Mesendoderm (in vitro differentiated cells): ENCODE data around the gene SULT2B1.
A peak's percentile ranks its signal among the peaks of the same experiment; 100 is the strongest.

ENCODE experiments used
- DNase-seq: peaks from one replicate; pipeline ENCODE4 v3.0.0; 2013
- H2AK5ac ChIP-seq: 2 replicates; pipeline ENCODE4 v1.6.1; 2013; ENCODE audit warnings: low read length, inconsistent platforms
- H2BK120ac ChIP-seq: 2 replicates; pipeline ENCODE4 v1.6.1; 2013; ENCODE audit warnings: low read depth, mild to moderate bottlenecking, low read length, moderate library complexity, mixed read lengths
- H2BK15ac ChIP-seq: replicated peaks from 2 replicates; pipeline ENCODE4 v1.6.1; 2013; ENCODE audit warnings: low read depth, mild to moderate bottlenecking, moderate library complexity
- H2BK5ac ChIP-seq: 2 replicates; pipeline ENCODE4 v1.6.1; 2013; ENCODE audit warnings: low read length, inconsistent platforms
- H3K18ac ChIP-seq: 2 replicates; pipeline ENCODE4 v1.6.1; 2013; ENCODE audit warnings: mild to moderate bottlenecking, low read length, mixed read lengths
- H3K23ac ChIP-seq: one replicate; pipeline ENCODE4 v1.6.1; 2013; ENCODE audit warnings: low read length
- H3K27ac ChIP-seq: 2 replicates; pipeline ENCODE4 v1.5.1; 2013; ENCODE audit warnings: low read depth, mild to moderate bottlenecking, inconsistent platforms, low read length, moderate library complexity
- H3K27me3 ChIP-seq: 2 replicates; pipeline ENCODE4 v1.6.1; 2013; ENCODE audit warnings: low read length, control low read depth, mild to moderate bottlenecking, inconsistent platforms; ENCODE audit not compliant: insufficient read depth, poor library complexity
- H3K36me3 ChIP-seq: 2 replicates; pipeline ENCODE4 v1.6.1; 2013; ENCODE audit warnings: low read length, inconsistent platforms; ENCODE audit not compliant: control insufficient read depth, insufficient read depth
- H3K4ac ChIP-seq: one replicate; pipeline ENCODE4 v1.6.1; 2013; ENCODE audit warnings: low read depth, mild to moderate bottlenecking, low read length, moderate library complexity
- H3K4me1 ChIP-seq: 2 replicates; pipeline ENCODE4 v1.6.1; 2013; ENCODE audit warnings: low read depth, low read length, inconsistent platforms; ENCODE audit not compliant: control insufficient read depth
- H3K4me2 ChIP-seq: 2 replicates; pipeline ENCODE4 v1.6.1; 2013; ENCODE audit warnings: low read length
- H3K4me3 ChIP-seq: 2 replicates; pipeline ENCODE4 v1.5.1; 2013; ENCODE audit warnings: mild to moderate bottlenecking, low read length
- H3K56ac ChIP-seq: one replicate; pipeline ENCODE4 v1.6.1; 2013; ENCODE audit warnings: low read length
- H3K79me1 ChIP-seq: 2 replicates; pipeline ENCODE4 v1.6.1; 2013; ENCODE audit warnings: low read length, inconsistent platforms
- H3K79me2 ChIP-seq: 2 replicates; pipeline ENCODE4 v1.6.1; 2013; ENCODE audit warnings: mild to moderate bottlenecking, low read length; ENCODE audit not compliant: control insufficient read depth, insufficient read depth
- H3K9ac ChIP-seq: 2 replicates; pipeline ENCODE4 v1.6.1; 2013; ENCODE audit warnings: low read length, inconsistent platforms
- H4K5ac ChIP-seq: one replicate; pipeline ENCODE4 v1.6.1; 2013; ENCODE audit warnings: low read length
- H4K8ac ChIP-seq: one replicate; pipeline ENCODE4 v1.6.1; 2013; ENCODE audit warnings: low read depth, mild to moderate bottlenecking, control low read depth, low read length, moderate library complexity
- WGBS: extraction: QIAGEN DNeasy Blood & Tissue Kit; methylation state at CpG from one replicate; pipeline ENCODE4 v1.1.7; 2013; ENCODE audit warnings: low lambda C conversion rate, missing lambda C conversion rate; ENCODE audit not compliant: insufficient coverage; ENCODE audit errors: extremely low coverage; 5-methylcytosine and 5-hydroxymethylcytosine counted together

The SULT2B1 gene

DNA sequence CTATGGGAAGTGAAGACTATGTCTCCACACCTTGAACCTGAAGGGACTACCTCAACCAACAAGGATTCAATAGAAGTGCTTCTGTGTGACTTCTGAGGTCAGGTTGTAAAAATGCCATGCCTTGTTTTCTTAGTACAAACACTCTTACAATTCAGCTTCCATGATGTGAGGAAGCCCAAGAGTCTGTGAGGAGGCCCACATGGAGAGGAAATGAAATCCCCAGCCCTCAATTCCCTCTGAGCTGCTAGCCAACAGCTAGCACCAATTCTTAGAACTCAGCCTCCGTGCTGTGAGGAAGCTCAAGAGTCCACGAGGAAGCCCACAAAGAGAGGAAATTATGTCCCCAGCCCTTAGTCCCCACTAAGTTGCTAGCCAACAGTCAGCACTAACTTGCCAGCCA, 27.8 kb upstream of the SULT2B1 start:
- Histone ChIP-seq H4K8ac (no peak overlapping the region), H3K4me3 (no peak overlapping the region), H3K27me3 (no peaks in the 10 kb centered on the region), H3K79me2 (no peaks in the 10 kb centered on the region), H3K56ac (no peak overlapping the region), H2BK15ac (no peak overlapping the region), H4K5ac (no peak overlapping the region), H2BK120ac (no peak overlapping the region), H3K9ac (no peak overlapping the region), H3K36me3 (no peaks in the 10 kb centered on the region), H3K27ac (no peak overlapping the region), H2BK5ac (no peak overlapping the region), H3K4me2 (no peak overlapping the region), H3K18ac (no peak overlapping the region), H3K4ac (no peak overlapping the region), H2AK5ac (no peak overlapping the region), H3K79me1 (no peaks in the 10 kb centered on the region), H3K4me1 (no peaks in the 10 kb centered on the region), H3K23ac (no peak overlapping the region)
- DNase-seq, result no peak
- WGBS, result no CpG with 5 or more reads among the region's 2 CpGs

GRCh38 chr19:48524732-48525131, 27.2 kb upstream of the SULT2B1 start:
- Histone ChIP-seq H3K4me2 (no peak overlapping the region), H2BK120ac (no peak overlapping the region), H3K18ac (no peak overlapping the region), H3K4me3 (no peak overlapping the region), H3K4ac (no peak overlapping the region), H3K23ac (no peak overlapping the region), H3K27me3 (no peaks in the 10 kb centered on the region), H3K4me1 (no peaks in the 10 kb centered on the region), H2BK15ac (no peak overlapping the region), H2AK5ac (no peak overlapping the region), H3K9ac (no peak overlapping the region), H2BK5ac (no peak overlapping the region), H3K79me2 (no peaks in the 10 kb centered on the region), H3K79me1 (no peaks in the 10 kb centered on the region), H3K27ac (no peak overlapping the region), H3K36me3 (no peaks in the 10 kb centered on the region), H4K5ac (no peak overlapping the region), H3K56ac (no peak overlapping the region), H4K8ac (no peak overlapping the region)
- no peak for DNase-seq
- WGBS, result no CpG with 5 or more reads among the region's 5 CpGs

GRCh38 chr19:48529156-48529555, 22.8 kb upstream of the SULT2B1 start:
- H3K4me1 ChIP-seq, result no peaks in the 10 kb centered on the region
- no peaks in the 10 kb centered on the region for H3K36me3 ChIP-seq
- peak; percentile 49 for DNase-seq
- H3K56ac ChIP-seq, result no peak overlapping the region
- H3K4me3 ChIP-seq, result no peak overlapping the region
- no peaks in the 10 kb centered on the region for H3K79me2 ChIP-seq
- H3K18ac ChIP-seq, result no peak overlapping the region
- H3K9ac ChIP-seq, result no peak overlapping the region
- no peak overlapping the region for H2BK5ac ChIP-seq
- no peaks in the 10 kb centered on the region for H3K27me3 ChIP-seq
- no peak overlapping the region for H3K27ac ChIP-seq
- H2BK120ac ChIP-seq, result no peak overlapping the region
- H3K79me1 ChIP-seq, result no peaks in the 10 kb centered on the region
- H2AK5ac ChIP-seq, result no peak overlapping the region
- H4K8ac ChIP-seq, result no peak overlapping the region
- no peak overlapping the region for H3K23ac ChIP-seq
- no peak overlapping the region for H2BK15ac ChIP-seq
- no peak overlapping the region for H3K4ac ChIP-seq
- no peak overlapping the region for H3K4me2 ChIP-seq
- H4K5ac ChIP-seq, result no peak overlapping the region
- WGBS, result no CpG with 5 or more reads among the region's 4 CpGs

DNA sequence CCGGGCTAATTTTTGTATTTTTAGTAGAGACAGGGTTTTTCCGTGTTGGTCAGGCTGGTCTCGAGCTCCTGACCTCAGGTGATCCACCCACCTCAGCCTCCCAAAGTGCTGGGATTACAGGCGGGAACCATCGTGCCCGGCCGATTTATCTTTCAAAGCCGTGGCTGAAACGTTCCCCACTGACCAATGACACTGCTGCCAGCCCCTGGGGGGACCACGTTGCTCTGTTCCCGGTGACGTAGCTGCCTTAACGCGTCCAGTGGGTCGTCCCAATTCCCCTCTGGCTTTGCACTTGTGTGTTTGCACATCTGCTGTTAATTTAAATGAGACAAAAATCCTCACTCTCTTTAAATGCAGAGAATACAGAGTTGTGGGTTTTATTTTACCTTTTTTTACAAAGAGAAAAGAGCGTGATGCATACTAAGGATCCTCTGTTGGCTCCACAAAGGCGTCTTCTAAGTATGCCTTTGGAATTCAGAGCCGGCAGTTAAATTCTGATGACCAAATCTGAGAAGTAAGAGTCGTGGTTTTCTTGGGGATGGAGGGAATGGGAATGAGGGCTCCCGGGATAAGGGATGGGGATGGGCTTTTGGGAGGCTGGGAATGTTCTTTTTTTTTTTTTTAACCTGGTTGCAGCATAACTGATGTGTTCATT, 21.8 kb upstream of the SULT2B1 start:
- H3K4me3 ChIP-seq, result no peak overlapping the region
- H3K79me1 ChIP-seq, result no peaks in the 10 kb centered on the region
- no peak for DNase-seq
- no peak overlapping the region for H3K56ac ChIP-seq
- no peak overlapping the region for H2BK5ac ChIP-seq
- no peak overlapping the region for H2BK120ac ChIP-seq
- no peak overlapping the region for H4K5ac ChIP-seq
- no peak overlapping the region for H4K8ac ChIP-seq
- no peak overlapping the region for H3K18ac ChIP-seq
- no peak overlapping the region for H3K23ac ChIP-seq
- H2AK5ac ChIP-seq, result no peak overlapping the region
- H3K36me3 ChIP-seq, result no peaks in the 10 kb centered on the region
- H3K27ac ChIP-seq, result no peak overlapping the region
- H3K79me2 ChIP-seq, result no peaks in the 10 kb centered on the region
- no peak overlapping the region for H3K9ac ChIP-seq
- H3K4ac ChIP-seq, result no peak overlapping the region
- no peak overlapping the region for H3K4me2 ChIP-seq
- H3K4me1 ChIP-seq, result no peaks in the 10 kb centered on the region
- H3K27me3 ChIP-seq, result no peaks in the 10 kb centered on the region
- WGBS, result no CpG with 5 or more reads among the region's 20 CpGs
- H2BK15ac ChIP-seq, result no peak overlapping the region

GRCh38 chr19:48530770-48531169, 21.2 kb upstream of the SULT2B1 start:
- Histone ChIP-seq H3K79me1 (no peaks in the 10 kb centered on the region), H3K18ac (no peak overlapping the region), H2BK15ac (no peak overlapping the region), H2BK5ac (no peak overlapping the region), H3K9ac (no peak overlapping the region), H4K5ac (no peak overlapping the region), H3K36me3 (no peaks in the 10 kb centered on the region), H3K4me2 (no peak overlapping the region), H3K27me3 (no peaks in the 10 kb centered on the region), H3K27ac (no peak overlapping the region), H4K8ac (no peak overlapping the region), H3K4me3 (no peak overlapping the region), H3K56ac (no peak overlapping the region), H2AK5ac (no peak overlapping the region), H3K4ac (no peak overlapping the region), H3K23ac (no peak overlapping the region), H2BK120ac (no peak overlapping the region), H3K79me2 (no peaks in the 10 kb centered on the region), H3K4me1 (no peaks in the 10 kb centered on the region)
- DNase-seq, result no peak
- WGBS, result no CpG with 5 or more reads among the region's 6 CpGs

DNA sequence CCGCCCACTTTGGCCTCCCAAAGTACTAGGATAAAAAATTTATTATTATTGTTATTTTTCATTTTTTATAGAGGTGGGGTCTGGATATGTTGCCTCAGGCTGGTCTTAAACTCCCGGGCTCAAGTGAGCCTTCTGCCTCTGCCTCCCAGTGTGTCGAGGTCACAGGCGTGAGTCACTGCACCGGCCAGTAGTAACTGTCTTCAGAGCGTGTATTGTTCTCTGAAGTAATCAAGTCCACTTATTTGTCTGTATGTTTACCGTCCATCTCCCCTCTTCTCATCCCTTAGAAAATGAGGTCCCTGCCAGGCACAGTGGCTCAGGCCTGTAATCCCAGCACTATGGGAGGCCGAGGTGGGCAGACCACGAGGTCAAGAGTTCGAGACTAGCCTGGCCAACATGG, 18.2 kb upstream of the SULT2B1 start:
- Histone ChIP-seq H2AK5ac (no peak overlapping the region), H2BK15ac (no peak overlapping the region), H3K36me3 (no peaks in the 10 kb centered on the region), H3K79me2 (no peaks in the 10 kb centered on the region), H3K4me3 (no peak overlapping the region), H4K8ac (no peak overlapping the region), H4K5ac (no peak overlapping the region), H3K56ac (no peak overlapping the region), H3K4ac (no peak overlapping the region), H3K27ac (no peak overlapping the region), H2BK120ac (no peak overlapping the region), H3K9ac (no peak overlapping the region), H3K27me3 (no peaks in the 10 kb centered on the region), H3K4me2 (no peak overlapping the region), H3K4me1 (no peaks in the 10 kb centered on the region), H3K18ac (no peak overlapping the region), H2BK5ac (no peak overlapping the region), H3K23ac (no peak overlapping the region), H3K79me1 (no peaks in the 10 kb centered on the region)
- WGBS, result no CpG with 5 or more reads among the region's 10 CpGs
- no peak for DNase-seq
